PFSK-1 (cell line): ENCODE data around the gene HERPUD2.

Experiments used
- POLR2AphosphoS5 ChIP-seq: IDR thresholded peaks from 2 replicates; pipeline ENCODE4 v1.6.1; 2012; ENCODE audit warnings: low read depth, mild to moderate bottlenecking, control low read depth, low read length, moderate library complexity
- TAF1 ChIP-seq: IDR thresholded peaks from 2 replicates; pipeline ENCODE4 v1.6.1; 2012; ENCODE audit warnings: low read length, control low read depth, borderline replicate concordance; ENCODE audit not compliant: insufficient read depth

DNA sequence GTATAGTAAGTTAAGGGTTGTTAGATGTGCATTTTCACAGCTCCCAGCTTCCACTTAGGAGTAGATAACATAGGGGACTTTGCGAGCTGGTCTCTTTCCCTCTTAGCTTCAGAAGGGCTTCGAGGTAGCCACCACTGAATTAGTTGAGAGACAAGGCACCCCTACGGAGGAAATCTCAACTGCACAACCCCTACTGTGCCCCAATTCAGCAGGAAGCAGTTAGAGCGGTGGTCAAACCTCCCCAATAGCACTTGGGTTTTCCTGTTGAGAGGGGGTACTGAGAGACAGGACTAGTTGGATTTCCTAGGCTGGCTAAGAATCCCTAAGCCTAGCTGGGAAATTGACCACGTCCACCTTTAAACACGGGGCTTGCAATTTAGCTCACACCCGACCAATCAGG, 1.1 kb upstream of the HERPUD2 start:
- TF ChIP-seq TAF1 = no peak
- no peak for TF ChIP-seq POLR2AphosphoS5
